GM18526 (cell line): Measurements from ENCODE around the gene IFNL1.
A peak's percentile ranks its signal among the peaks of the same experiment; 100 is the strongest.

Experiments used
- POLR2A ChIP-seq: IDR thresholded peaks from 3 replicates; pipeline ENCODE4 v1.6.1; 2011; ENCODE audit not compliant: insufficient read length; ENCODE audit errors: extremely low read depth

The IFNL1 gene

GRCh38 chr19:39334444-39334976 is 38.3 kb downstream of the IFNL1 start:
- TF ChIP-seq POLR2A = no peak

- TF ChIP-seq POLR2A = no peak
Measured at GRCh38 chr19:39335168-39335548, 39.0 kb downstream of the IFNL1 start.

- TF ChIP-seq POLR2A = no peak
Measured at GRCh38 chr19:39336483-39336882, 40.3 kb downstream of the IFNL1 start.

GRCh38 chr19:39339674-39340073 is 43.5 kb downstream of the IFNL1 start:
- TF ChIP-seq POLR2A = no peak

GRCh38 chr19:39341129-39341718 is 45.0 kb downstream of the IFNL1 start:
- no peak for TF ChIP-seq POLR2A

- peak; percentile 95 for TF ChIP-seq POLR2A
Measured at GRCh38 chr19:39341719-39342604, 45.8 kb downstream of the IFNL1 start, which contains the start of gene SAMD4B. TSS of gene SAMD4B (plus strand) at chr19:39342421. CDS start at chr19:39356894, 14,473 bp downstream.

- TF ChIP-seq POLR2A = no peak
Measured at GRCh38 chr19:39342647-39343305, 46.6 kb downstream of the IFNL1 start.

- TF ChIP-seq POLR2A = no peak
Measured at GRCh38 chr19:39345956-39346355, 49.7 kb downstream of the IFNL1 start.

- no peak for TF ChIP-seq POLR2A
Measured at GRCh38 chr19:39347332-39348164, 51.3 kb downstream of the IFNL1 start.
